ENCODE results near the gene MICAL2.

DNA sequence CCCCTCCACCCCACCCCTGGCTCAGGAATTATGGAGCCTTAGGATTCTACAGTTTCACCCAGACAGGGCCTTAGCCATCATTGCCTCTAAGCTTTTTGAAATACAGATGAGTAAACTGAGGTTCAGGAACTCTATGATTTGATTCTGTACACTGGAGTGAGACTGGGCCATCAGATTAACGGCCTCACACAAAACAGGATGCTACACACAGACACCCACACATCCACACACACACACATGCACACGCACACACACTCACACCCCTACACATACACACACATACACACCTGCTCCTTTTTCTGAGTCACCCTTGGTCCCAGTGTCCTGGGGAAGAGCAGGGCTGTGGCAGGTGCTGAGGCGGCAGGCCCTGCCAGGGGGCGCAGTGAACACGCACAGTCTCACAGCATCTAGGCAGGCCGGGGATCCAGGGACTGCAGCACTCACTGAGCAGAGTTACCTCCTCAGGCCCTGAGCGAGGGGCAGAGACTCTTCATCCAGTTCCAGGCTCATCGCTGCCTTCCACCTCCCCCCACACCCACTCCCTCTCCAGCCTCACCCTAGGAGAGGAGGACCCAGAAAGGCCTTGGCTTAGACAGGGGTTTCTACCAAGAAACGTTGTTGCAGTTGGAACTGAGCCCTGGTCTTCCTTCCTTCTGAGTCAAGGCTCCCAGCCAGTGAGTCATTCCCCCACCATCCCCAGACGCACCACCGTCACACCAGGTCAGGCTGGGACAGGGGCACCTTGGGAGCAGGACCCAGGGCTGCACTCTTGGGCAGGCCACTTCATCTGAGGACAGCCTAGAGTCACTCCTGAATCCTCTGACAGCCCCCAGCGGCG, 177.2 kb downstream of the MICAL2 start:
- TF ChIP-seq, protein P1, sequence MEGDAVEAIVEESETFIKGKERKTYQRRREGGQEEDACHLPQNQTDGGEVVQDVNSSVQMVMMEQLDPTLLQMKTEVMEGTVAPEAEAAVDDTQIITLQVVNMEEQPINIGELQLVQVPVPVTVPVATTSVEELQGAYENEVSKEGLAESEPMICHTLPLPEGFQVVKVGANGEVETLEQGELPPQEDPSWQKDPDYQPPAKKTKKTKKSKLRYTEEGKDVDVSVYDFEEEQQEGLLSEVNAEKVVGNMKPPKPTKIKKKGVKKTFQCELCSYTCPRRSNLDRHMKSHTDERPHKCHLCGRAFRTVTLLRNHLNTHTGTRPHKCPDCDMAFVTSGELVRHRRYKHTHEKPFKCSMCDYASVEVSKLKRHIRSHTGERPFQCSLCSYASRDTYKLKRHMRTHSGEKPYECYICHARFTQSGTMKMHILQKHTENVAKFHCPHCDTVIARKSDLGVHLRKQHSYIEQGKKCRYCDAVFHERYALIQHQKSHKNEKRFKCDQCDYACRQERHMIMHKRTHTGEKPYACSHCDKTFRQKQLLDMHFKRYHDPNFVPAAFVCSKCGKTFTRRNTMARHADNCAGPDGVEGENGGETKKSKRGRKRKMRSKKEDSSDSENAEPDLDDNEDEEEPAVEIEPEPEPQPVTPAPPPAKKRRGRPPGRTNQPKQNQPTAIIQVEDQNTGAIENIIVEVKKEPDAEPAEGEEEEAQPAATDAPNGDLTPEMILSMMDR (IDR thresholded peaks at IDR 0.05 in 4 of 5, conservative IDR thresholded peaks at IDR 0.05 in 1 of 5) = no peak
- no peak for TF ChIP-seq POLR2A (IDR thresholded peaks at IDR 0.05)

All from gastrocnemius medialis (tissue), 4 donors.